Measurements from ENCODE around the gene LRP1B.
A peak's percentile ranks its signal among the peaks of the same experiment; 100 is the strongest.

The LRP1B gene

DNA sequence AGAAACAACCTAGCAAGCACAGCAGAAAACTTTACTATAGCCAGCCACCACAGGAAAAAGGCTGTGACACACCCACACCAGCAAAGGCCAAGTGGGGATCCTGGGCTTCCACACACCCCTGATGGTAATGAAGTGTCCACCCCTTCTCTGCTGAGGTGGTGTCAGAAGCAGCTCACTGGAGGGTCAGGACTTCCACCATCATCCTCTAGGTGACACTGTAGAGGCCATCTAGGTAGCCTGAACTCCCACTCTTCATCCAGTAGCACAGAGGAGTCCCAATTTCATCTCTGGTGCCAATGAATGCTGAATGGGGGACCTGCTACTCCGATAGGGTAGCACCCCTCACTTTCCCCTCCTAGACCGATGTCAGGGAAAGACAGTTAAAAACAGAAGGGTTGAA lies 1544.4 kb downstream of the LRP1B start:
- Histone ChIP-seq H2AFZ (ENCODE audit: low read depth, low read length) (no peak overlapping the region), H3K27ac (ENCODE audit: low read length) (no peak overlapping the region), H3K4me3 (ENCODE audit: low read depth in 1 of 2, low read length in 2 of 2) (no peak overlapping the region), H3K36me3 (ENCODE audit: insufficient read depth, low read length) (no peaks in the 10 kb centered on the region), H4K20me1 (ENCODE audit: insufficient read depth, low read length) (no peaks in the 10 kb centered on the region), H3K4me2 (ENCODE audit: insufficient read depth, low read length) (no peak overlapping the region), H3K27me3 (ENCODE audit: insufficient read depth, low read length, poor library complexity) (no peaks in the 10 kb centered on the region), H3K4me1 (ENCODE audit: insufficient read depth, low read length) (no peaks in the 10 kb centered on the region), H3K79me2 (ENCODE audit: insufficient read depth, low read length) (no peaks in the 10 kb centered on the region), H3K9ac (ENCODE audit: low read depth, low read length) (no peak overlapping the region), H3K9me3 (ENCODE audit: insufficient read depth, low read length, severe bottlenecking) (no peaks in the 10 kb centered on the region)
- DNase-seq: peak; percentile 10
- ATAC-seq (ENCODE audit: insufficient read depth, low read depth): peak; percentile 76
- TF ChIP-seq, protein P1, sequence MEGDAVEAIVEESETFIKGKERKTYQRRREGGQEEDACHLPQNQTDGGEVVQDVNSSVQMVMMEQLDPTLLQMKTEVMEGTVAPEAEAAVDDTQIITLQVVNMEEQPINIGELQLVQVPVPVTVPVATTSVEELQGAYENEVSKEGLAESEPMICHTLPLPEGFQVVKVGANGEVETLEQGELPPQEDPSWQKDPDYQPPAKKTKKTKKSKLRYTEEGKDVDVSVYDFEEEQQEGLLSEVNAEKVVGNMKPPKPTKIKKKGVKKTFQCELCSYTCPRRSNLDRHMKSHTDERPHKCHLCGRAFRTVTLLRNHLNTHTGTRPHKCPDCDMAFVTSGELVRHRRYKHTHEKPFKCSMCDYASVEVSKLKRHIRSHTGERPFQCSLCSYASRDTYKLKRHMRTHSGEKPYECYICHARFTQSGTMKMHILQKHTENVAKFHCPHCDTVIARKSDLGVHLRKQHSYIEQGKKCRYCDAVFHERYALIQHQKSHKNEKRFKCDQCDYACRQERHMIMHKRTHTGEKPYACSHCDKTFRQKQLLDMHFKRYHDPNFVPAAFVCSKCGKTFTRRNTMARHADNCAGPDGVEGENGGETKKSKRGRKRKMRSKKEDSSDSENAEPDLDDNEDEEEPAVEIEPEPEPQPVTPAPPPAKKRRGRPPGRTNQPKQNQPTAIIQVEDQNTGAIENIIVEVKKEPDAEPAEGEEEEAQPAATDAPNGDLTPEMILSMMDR (IDR thresholded peaks at IDR 0.05; ENCODE audit: borderline replicate concordance, extremely low read depth, low read length, poor library complexity, severe bottlenecking): peak; percentile 53
- TF ChIP-seq EZH2 (IDR thresholded peaks at IDR 0.05; ENCODE audit: borderline replicate concordance, low read depth, low read length, severe bottlenecking): no peak

DNA sequence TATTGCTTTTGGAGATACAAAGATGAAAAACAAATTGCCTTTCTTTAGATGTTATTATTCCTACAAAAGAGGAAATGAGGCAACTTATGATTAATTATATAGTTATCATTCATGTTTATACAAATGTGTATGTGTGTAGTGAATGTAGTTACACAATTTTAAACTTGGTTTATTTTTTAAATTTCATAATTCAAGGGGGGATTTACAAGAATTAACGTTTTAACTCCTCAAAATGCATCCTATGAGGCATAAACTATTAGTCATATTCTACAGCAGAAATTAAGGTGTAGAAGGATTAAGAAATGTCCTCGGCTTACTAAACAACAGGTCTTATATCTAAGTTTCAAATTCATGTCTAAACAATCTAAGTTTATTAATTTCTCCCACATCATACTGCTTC lies 1545.8 kb downstream of the LRP1B start:
- no peak overlapping the region for H2AFZ ChIP-seq (ENCODE audit: low read depth, low read length)
- H3K27ac ChIP-seq (ENCODE audit: low read length): no peak overlapping the region
- H3K27me3 ChIP-seq (ENCODE audit: insufficient read depth, low read length, poor library complexity): no peaks in the 10 kb centered on the region
- no peak overlapping the region for H3K9ac ChIP-seq (ENCODE audit: low read depth, low read length)
- DNase-seq (no peak), ATAC-seq (ENCODE audit: insufficient read depth, low read depth) (no peak)
- H3K4me2 ChIP-seq (ENCODE audit: insufficient read depth, low read length): no peak overlapping the region
- H3K79me2 ChIP-seq (ENCODE audit: insufficient read depth, low read length): no peaks in the 10 kb centered on the region
- H3K4me1 ChIP-seq (ENCODE audit: insufficient read depth, low read length): no peaks in the 10 kb centered on the region
- H3K9me3 ChIP-seq (ENCODE audit: insufficient read depth, low read length, severe bottlenecking): no peaks in the 10 kb centered on the region
- H4K20me1 ChIP-seq (ENCODE audit: insufficient read depth, low read length): no peaks in the 10 kb centered on the region
- H3K36me3 ChIP-seq (ENCODE audit: insufficient read depth, low read length): no peaks in the 10 kb centered on the region
- TF ChIP-seq EZH2 (IDR thresholded peaks at IDR 0.05; ENCODE audit: borderline replicate concordance, low read depth, low read length, severe bottlenecking): no peak
- TF ChIP-seq, protein P1 (IDR thresholded peaks at IDR 0.05; ENCODE audit: borderline replicate concordance, extremely low read depth, low read length, poor library complexity, severe bottlenecking): no peak
- no peak overlapping the region for H3K4me3 ChIP-seq (ENCODE audit: low read depth in 1 of 2, low read length in 2 of 2)

DNA sequence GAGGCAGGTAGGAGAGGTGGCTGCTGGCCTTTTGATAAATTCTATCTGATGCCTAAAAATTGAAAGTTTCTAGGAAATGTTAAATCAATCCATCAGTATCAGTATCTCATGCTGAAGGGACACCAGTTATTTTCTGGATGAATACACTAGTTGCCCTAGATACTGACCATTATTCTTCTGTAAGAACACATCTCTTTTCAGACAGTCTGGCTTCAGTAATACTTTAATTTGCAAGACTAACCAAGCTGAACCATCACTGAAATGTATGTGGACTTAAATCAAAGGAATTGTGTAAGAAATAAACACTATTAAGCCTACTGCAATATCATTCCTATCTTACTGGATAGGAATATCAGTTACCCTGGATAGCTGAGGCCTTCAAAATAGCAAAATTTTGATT lies 1546.3 kb downstream of the LRP1B start:
- Histone ChIP-seq H4K20me1 (ENCODE audit: insufficient read depth, low read length) (no peaks in the 10 kb centered on the region), H3K4me2 (ENCODE audit: insufficient read depth, low read length) (no peak overlapping the region), H3K4me3 (ENCODE audit: low read depth in 1 of 2, low read length in 2 of 2) (no peak overlapping the region), H2AFZ (ENCODE audit: low read depth, low read length) (no peak overlapping the region), H3K79me2 (ENCODE audit: insufficient read depth, low read length) (no peaks in the 10 kb centered on the region), H3K36me3 (ENCODE audit: insufficient read depth, low read length) (no peaks in the 10 kb centered on the region), H3K27ac (ENCODE audit: low read length) (no peak overlapping the region), H3K9ac (ENCODE audit: low read depth, low read length) (no peak overlapping the region), H3K4me1 (ENCODE audit: insufficient read depth, low read length) (no peaks in the 10 kb centered on the region), H3K9me3 (ENCODE audit: insufficient read depth, low read length, severe bottlenecking) (no peaks in the 10 kb centered on the region), H3K27me3 (ENCODE audit: insufficient read depth, low read length, poor library complexity) (no peaks in the 10 kb centered on the region)
- no peak for ATAC-seq (ENCODE audit: insufficient read depth, low read depth)
- TF ChIP-seq EZH2 (IDR thresholded peaks at IDR 0.05; ENCODE audit: borderline replicate concordance, low read depth, low read length, severe bottlenecking): no peak
- TF ChIP-seq, protein P1 (IDR thresholded peaks at IDR 0.05; ENCODE audit: borderline replicate concordance, extremely low read depth, low read length, poor library complexity, severe bottlenecking): no peak
- DNase-seq: no peak

Data from DND-41 (cell line).